ENCODE measurements around the gene STK32B.
"Not testable (repeated sequence)": the region's sequence is repeated elsewhere in the genome, so short reads cannot be mapped to it uniquely, and the experiment has no call there.

Gene STK32B

DNA sequence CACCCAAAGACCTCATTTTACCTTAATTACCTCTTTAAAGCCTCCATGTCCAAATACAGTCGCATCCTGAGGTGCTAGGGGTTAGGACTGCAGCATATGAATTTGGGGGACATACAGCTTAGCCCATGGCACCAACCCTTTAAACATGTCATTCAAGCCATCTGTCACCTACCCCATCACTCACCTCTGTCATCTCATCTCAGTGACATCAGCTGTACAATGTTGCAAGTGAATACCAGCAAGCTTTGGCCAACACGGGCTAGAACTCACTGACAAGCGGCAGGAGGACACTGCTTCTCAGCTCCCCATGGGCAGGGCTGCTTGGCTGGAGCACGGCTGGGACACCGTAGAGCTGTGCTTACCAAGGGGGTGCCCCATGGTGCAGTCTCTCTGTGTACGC lies 107.5 kb downstream of the STK32B start:
- no peak for TF ChIP-seq CTCF (conservative IDR thresholded peaks at IDR 0.05)
- H3K27ac ChIP-seq = no peak overlapping the region

- no peak overlapping the region for H3K27ac ChIP-seq
- TF ChIP-seq CTCF (conservative IDR thresholded peaks at IDR 0.05) = no peak
These were observed 109.4 kb downstream of the STK32B start for GRCh38 chr4:5160668-5161067.

DNA sequence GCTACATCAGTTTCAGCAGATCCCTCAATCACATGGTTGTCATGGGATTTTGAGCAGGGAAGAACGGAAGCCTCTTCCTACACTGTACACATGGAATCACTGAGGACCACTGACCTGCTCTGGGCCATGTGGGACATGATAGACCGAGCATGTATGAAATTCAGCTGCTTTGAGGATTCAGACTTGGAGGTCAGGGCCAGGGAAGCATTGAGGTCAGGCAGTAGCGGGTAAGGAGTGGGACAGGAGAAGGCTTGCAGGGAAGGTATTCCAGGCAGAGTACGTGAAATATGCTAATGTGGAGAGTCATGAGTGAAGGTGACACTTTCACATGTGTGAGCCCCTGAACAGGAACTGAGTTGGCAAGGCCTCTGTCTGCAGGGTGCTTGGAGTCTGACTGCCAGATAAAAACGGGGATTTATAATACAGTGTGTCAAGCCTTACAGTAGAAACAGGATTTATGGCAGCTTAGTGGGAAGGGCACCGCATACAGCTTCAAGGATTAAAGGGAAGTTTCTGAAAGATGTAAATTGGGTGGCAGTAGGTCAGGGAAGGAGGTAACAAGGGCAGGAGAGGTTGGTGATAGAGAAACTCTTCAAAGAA lies 111.7 kb downstream of the STK32B start:
- H3K27ac ChIP-seq = no peak overlapping the region
- no peak for TF ChIP-seq CTCF (conservative IDR thresholded peaks at IDR 0.05)

DNA sequence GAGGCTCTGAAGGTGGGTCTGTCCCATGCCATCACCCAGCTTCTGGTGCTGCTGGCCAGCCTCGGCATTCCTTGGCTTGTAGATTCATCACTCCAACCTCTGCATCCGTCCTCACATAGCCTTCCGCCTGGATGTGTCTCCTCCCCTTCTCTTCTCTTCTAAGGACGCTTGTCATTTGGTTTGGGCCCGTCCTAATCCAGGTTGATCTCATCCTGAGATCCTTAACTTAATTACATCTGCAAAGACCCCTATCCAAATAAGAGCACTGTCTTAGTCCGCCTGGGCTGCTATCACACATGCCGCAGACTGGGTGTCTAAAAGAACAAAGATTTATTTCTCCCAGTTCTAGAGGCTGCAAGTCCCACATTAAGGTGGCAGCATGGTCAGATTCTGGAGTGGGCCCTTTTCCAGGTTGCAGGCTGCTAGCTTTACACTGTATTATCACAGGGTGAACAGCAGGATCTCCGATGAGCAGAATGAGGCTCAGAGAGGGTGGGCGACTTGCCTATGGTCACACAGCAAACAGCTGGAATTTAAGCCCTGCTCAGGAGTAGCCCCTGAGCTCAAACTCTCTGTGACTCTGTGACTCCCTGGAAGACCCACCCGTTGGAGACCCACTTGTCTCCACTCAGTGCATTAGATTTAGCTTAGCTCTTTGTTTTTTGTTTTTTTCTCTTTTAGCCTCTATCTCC lies 113.1 kb downstream of the STK32B start:
- no peak for TF ChIP-seq CTCF (conservative IDR thresholded peaks at IDR 0.05)
- no peak overlapping the region for H3K27ac ChIP-seq

DNA sequence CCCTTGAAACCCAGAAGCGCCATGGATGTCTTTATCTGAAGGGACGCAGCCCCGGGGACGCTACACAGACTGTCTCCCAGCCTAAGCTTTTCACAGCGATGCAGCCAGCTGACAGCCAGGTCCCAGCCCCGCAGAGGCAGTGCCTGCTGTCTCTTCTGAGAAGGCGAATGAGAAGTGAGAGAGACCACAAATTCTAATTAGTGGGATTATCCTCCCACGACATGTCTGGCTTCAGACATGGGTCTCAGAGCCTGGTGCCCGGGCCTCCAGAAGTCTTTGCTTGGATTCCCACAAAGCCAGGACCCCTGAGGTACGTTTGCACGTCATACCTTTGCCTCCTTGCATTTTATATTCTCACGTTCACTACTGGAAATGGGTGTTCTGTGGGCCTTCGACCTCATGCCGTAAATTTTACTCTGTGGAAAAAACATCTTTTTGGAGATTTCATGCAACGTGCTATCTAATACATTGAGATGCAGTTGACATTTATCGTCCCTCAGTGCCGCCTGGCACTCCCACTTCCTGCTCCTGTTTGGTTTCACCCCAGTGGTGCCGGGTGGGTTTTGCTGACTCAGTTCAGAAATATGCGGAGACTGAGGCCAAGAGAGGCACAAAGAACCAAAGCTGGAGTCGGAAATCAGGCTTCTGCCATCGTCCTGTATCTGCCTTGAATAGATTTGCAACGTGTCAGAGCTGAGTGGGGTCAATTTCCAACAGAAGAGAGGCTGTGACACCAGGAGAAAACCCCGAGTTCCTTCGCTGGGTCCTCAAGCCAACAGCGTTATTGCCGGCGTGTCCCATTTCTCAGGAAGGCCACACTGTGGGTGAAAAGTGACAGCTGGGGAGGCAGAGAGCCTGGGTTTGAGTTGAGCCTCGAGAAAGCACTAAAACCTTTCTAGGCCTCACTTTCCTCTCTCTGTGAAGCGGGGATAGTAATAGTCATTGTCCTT lies 114.4 kb downstream of the STK32B start:
- no peak overlapping the region for H3K27ac ChIP-seq

DNA sequence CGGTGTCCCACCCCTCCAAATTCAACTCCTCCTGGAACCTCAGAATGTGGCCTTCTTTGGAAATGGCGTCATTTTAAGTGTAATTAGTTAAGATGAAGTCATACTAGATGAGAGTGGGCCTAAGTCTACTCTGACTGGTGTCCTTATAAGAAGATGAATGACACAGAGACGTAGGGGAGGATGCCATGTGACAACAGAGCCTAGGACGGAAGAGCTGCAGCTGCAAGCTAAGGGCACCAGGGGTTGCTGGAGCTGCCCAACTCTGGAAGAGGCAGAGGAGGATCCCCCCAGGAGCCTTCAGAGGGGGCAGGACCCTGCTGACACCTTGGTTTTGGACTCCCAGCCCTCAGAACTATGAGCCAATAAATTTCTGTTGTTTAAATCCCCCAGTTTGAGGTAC lies 115.1 kb downstream of the STK32B start:
- no peak overlapping the region for H3K27ac ChIP-seq
- no peak for TF ChIP-seq CTCF (conservative IDR thresholded peaks at IDR 0.05)

More for the DNA sequence above, 114.4 kb downstream of the STK32B start:
- TF ChIP-seq CTCF (conservative IDR thresholded peaks at IDR 0.05) = no peak

DNA sequence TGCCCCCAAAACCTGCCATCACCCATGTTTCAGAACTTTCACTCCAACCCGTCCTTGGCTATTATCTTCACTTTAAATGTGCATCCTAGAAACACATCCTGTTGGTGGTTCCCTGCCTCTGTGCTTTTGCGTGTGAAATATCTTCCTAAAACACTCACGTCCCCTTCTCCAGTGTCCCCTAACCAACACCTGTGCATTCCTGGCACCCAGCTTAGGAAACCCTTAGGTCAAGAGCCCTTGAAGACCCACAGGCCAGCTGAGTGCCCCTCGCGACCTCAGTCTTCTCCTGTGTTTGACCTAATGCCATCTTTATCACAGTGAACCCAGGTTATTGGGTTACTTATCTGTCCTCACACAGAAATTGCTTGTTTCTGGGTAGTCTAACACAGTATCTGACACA lies 117.6 kb downstream of the STK32B start:
- no peak overlapping the region for H3K27ac ChIP-seq
- TF ChIP-seq CTCF (conservative IDR thresholded peaks at IDR 0.05) = no peak

DNA sequence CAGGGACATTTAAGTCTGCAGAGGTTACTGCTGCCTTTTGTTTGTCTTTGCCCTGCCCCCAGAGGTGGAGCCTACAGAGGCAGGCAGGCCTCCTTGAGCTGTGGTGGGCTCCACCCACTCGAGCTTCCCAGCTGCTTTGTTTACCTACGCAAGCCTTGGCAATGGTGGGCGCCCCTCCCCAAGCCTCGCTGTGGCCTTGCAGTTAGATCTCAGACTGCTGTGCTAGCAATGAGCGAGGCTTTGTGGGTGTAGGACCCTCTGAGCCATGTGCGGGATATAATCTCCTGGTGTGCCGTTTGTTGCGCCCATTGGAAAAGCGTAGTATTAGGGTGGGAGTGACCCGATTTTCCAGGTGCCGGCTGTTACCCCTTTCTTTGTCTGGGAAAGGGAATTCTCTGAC lies 124.6 kb downstream of the STK32B start:
- H3K27ac ChIP-seq = not testable (repeated sequence)
